AG04450 (cell line): ENCODE data around the gene OVAAL. TPM values are rescaled to one million over a fixed set of nuclear protein-coding genes. Genes with fewer than 3 reads are reported as not detected.

Source experiments
- CTCF ChIA-PET: fragments of 300-600, 350-600 bp; formaldehyde crosslinking; extraction: SDS; loops from one replicate; lab custom pipeline; 2022; ENCODE audit warnings: antibody characterized with exemption, inconsistent platforms; lab: Charles Lee
- POLR2A ChIA-PET: fragments of 350-600 bp; formaldehyde crosslinking; extraction: SDS; loops from one replicate; lab custom pipeline; 2021; ENCODE audit warnings: antibody characterized with exemption, inconsistent platforms; lab: Yijun Ruan, JAX
- DNase-seq: peaks from one replicate; pipeline ENCODE4 v3.0.0-alpha.2; 2011; ENCODE audit warnings: low read depth, low spot score
- H3K27ac ChIP-seq: one replicate; pipeline ENCODE4 v1.5.1; 2012; ENCODE audit warnings: low read depth, low read length, control low read depth
- H3K27me3 ChIP-seq: one replicate; pipeline ENCODE4 v1.6.0; 2012; ENCODE audit warnings: low read length; ENCODE audit not compliant: control insufficient read depth, insufficient read depth
- H3K4me3 ChIP-seq: 2 replicates; pipeline ENCODE4 v1.5.1; 2011; ENCODE audit warnings: mild to moderate bottlenecking, low read depth, low read length, control low read depth
- H3K9me3 ChIP-seq: 2 replicates; pipeline ENCODE4 v1.5.1; 2012; ENCODE audit warnings: low read length; ENCODE audit not compliant: control insufficient read depth, insufficient read depth
- CTCF ChIP-seq: IDR thresholded peaks from 2 replicates; pipeline ENCODE4 v1.5.1; 2011; ENCODE audit warnings: low read depth, low read length, control low read depth, inconsistent platforms
- polyA plus RNA-seq: library from polyadenylated mRNA; depleted of rRNA; stranded (reverse); fragments of >200 nt; gene quantifications from 2 replicates; pipeline ENCODE4 v1.2.3, GENCODE V29; 2011

OVAAL gene
- polyA plus RNA-seq, 1 experiment, result not detected

GRCh38 chr1:180536821-180537372 lies 21.9 kb upstream of the OVAAL start:
- no peak for TF ChIP-seq CTCF
- POLR2A ChIA-PET, result no interaction called here

GRCh38 chr1:180539136-180539535 lies 19.6 kb upstream of the OVAAL start:
- no peak for DNase-seq
- Histone ChIP-seq H3K27me3 (no peaks in the 10 kb centered on the region), H3K9me3 (no peaks in the 10 kb centered on the region), H3K27ac (no peak overlapping the region), H3K4me3 (no peak overlapping the region)
- ChIA-PET POLR2A (no interaction called here), CTCF (interaction anchor here (1.3 to 1.4 kb wide), 3 partner anchors 15 to 324 kb away, joined by 4 to 11 read pairs (median 5); no protein-coding TSS in a partner anchor)
- no peak for TF ChIP-seq CTCF

More at GRCh38 chr1:180536821-180537372, 21.9 kb upstream of the OVAAL start:
- CTCF ChIA-PET, result interaction anchor here (6.5 kb wide), 1 partner anchor 326 kb away, joined by 93 read pairs; no protein-coding TSS in a partner anchor
- H3K9me3 ChIP-seq, result no peaks in the 10 kb centered on the region
- no peak for DNase-seq
- no peaks in the 10 kb centered on the region for H3K27me3 ChIP-seq
- no peak overlapping the region for H3K27ac ChIP-seq
- H3K4me3 ChIP-seq, result no peak overlapping the region

- no peak for TF ChIP-seq CTCF
- no peak overlapping the region for H3K4me3 ChIP-seq
- POLR2A ChIA-PET, result no interaction called here
- no peaks in the 10 kb centered on the region for H3K9me3 ChIP-seq
- DNase-seq, result no peak
- CTCF ChIA-PET, result interaction anchor here (0.6 to 1.0 kb wide), 2 partner anchors 8 to 25 kb away, joined by 3 to 4 read pairs; no protein-coding TSS in a partner anchor
- H3K27ac ChIP-seq, result no peak overlapping the region
- H3K27me3 ChIP-seq, result no peaks in the 10 kb centered on the region
Measured at GRCh38 chr1:180540697-180541594, 17.8 kb upstream of the OVAAL start.

- POLR2A ChIA-PET, result no interaction called here
- CTCF ChIA-PET, result interaction anchor here (1.0 to 1.1 kb wide), 2 partner anchors 9 to 340 kb away, joined by 4 to 5 read pairs; no protein-coding TSS in a partner anchor
Measured at GRCh38 chr1:180542113-180542837, 16.5 kb upstream of the OVAAL start.

More at GRCh38 chr1:180542113-180542837, 16.5 kb upstream of the OVAAL start:
- Histone ChIP-seq H3K27me3 (no peaks in the 10 kb centered on the region), H3K27ac (no peak overlapping the region), H3K9me3 (no peaks in the 10 kb centered on the region), H3K4me3 (no peak overlapping the region)
- no peak for DNase-seq
- 0 out of 2 replicates have a peak, but pooled peaks have one; percentile 6 for TF ChIP-seq CTCF
